OCI-LY1 (cell line): ENCODE data around the gene GFPT2.

Source experiments
- CTCF ChIP-seq: fragments of 200-600 bp; sonication (generic), shearing (Covaris generic); IDR thresholded peaks from 2 replicates; pipeline ENCODE4 v1.5.1; 2017; ENCODE audit warnings: mild to moderate bottlenecking, antibody characterized with exemption, low read length, moderate library complexity, mixed read lengths
- EZH2 ChIP-seq: fragments of 200-600 bp; sonication (generic), shearing (Covaris generic); IDR thresholded peaks from 2 replicates; pipeline ENCODE4 v1.8.0; 2017; ENCODE audit warnings: borderline replicate concordance, mixed run types, mild to moderate bottlenecking, antibody characterized with exemption, low read length, moderate library complexity, mixed read lengths

- no peak for TF ChIP-seq CTCF
- TF ChIP-seq EZH2, result no peak
Observed at GRCh38 chr5:180367991-180368390, 14.9 kb upstream of the GFPT2 start.
